CD4-positive, alpha-beta T cell (primary cell): ENCODE measurements around the gene VASH2. TPM values are rescaled to one million over a fixed set of nuclear protein-coding genes. Genes with fewer than 3 reads are reported as not detected.

ENCODE experiments used
- ATAC-seq: fragments of 200-7000 bp; cut with Tn5 transposase; one replicate; pipeline ENCODE4 v1.10.0; 2022; ENCODE audit warnings: mild to moderate bottlenecking; ENCODE audit not compliant: poor library complexity
- CTCF ChIA-PET: fragments of 350-600 bp; sonication (Branson Sonifier 250); formaldehyde crosslinking; loops from one replicate; lab custom pipeline; 2021; ENCODE audit warnings: antibody characterized with exemption, inconsistent platforms; lab: Charles Lee
- POLR2A ChIA-PET: fragments of 350-600 bp; sonication (Branson Sonifier 250); formaldehyde crosslinking; loops from one replicate; lab custom pipeline; 2021; ENCODE audit warnings: antibody characterized with exemption, inconsistent platforms; lab: Charles Lee
- DNase-seq, 14 experiments: peaks; one replicate each; pipeline ENCODE4 v3.0.0-alpha.2; 2013 to 2020; ENCODE audit warnings: mixed read lengths in 2 of 14
- H3K27ac ChIP-seq, 2 donors: one replicate each; pipeline versions ENCODE4 v1.5.1 to v1.7.0; 2013; ENCODE audit warnings: low read length in 2 of 2, low read depth in 1 of 2, mild to moderate bottlenecking in 1 of 2
- H3K27me3 ChIP-seq, 2 experiments: 1 replicate in 1 of 2; 2 replicates in 1 of 2; pipeline versions ENCODE4 v1.6.1 to v1.7.0; 2013; ENCODE audit warnings: low read length in 2 of 2, control low read depth in 1 of 2, mild to moderate bottlenecking in 1 of 2, moderate library complexity in 1 of 2; ENCODE audit not compliant: insufficient read depth in 2 of 2, control insufficient read depth in 1 of 2
- H3K36me3 ChIP-seq: one replicate; pipeline ENCODE4 v1.6.1; 2013; ENCODE audit warnings: low read length, control low read depth; ENCODE audit not compliant: insufficient read depth
- H3K4me1 ChIP-seq: one replicate; pipeline ENCODE4 v1.6.1; 2013; ENCODE audit warnings: low read length, control low read depth; ENCODE audit not compliant: insufficient read depth
- H3K4me3 ChIP-seq: one replicate; pipeline ENCODE4 v1.5.1; 2013; ENCODE audit warnings: mild to moderate bottlenecking, low read length, moderate library complexity
- H3K9me3 ChIP-seq, 2 experiments: 1 replicate in 1 of 2; 2 replicates in 1 of 2; pipeline versions ENCODE4 v1.6.1 to v1.7.0; 2013; ENCODE audit warnings: low read length in 2 of 2, mild to moderate bottlenecking in 2 of 2, control low read depth in 1 of 2, moderate library complexity in 1 of 2; ENCODE audit not compliant: control insufficient read depth in 1 of 2, insufficient read depth in 1 of 2
- H3K27ac Mint-ChIP-seq: one replicate; pipeline ENCODE4 v1.8.0; 2020; ENCODE audit warnings: mixed read lengths
- H3K27me3 Mint-ChIP-seq: one replicate; pipeline ENCODE4 v1.8.0; 2021; ENCODE audit warnings: mixed read lengths
- H3K36me3 Mint-ChIP-seq: one replicate; pipeline ENCODE4 v1.8.0; 2021; ENCODE audit warnings: low read depth, mixed read lengths
- H3K4me1 Mint-ChIP-seq: one replicate; pipeline ENCODE4 v1.8.0; 2021; ENCODE audit warnings: low read depth, mixed read lengths
- H3K4me3 Mint-ChIP-seq: one replicate; pipeline ENCODE4 v1.8.0; 2020; ENCODE audit warnings: mild to moderate bottlenecking, mixed read lengths
- H3K9me3 Mint-ChIP-seq: one replicate; pipeline ENCODE4 v1.8.0; 2020; ENCODE audit warnings: mixed read lengths
- intact Hi-C, 2 experiments: fragments of 100-400 bp; cut with DNase I in 1 of 2; cut with micrococcal nuclease in 1 of 2; formaldehyde crosslinking; loops; one replicate each; pipeline versions ENCODE4 v1.15.1 to v1.9.0; 2023 to 2025; cut with DNase I, micrococcal nuclease
- total RNA-seq, 174 experiments: library from RNA in 2 of 174; stranded (reverse) in 2 of 174; gene quantifications; one replicate each; pipeline ENCODE4 v1.2.3 and lab custom pipeline; 2021 to 2026
- TF ChIP-seq, protein P1 (sequence below): fragments of 200-600 bp; IDR thresholded peaks from one replicate; pipeline ENCODE4 v1.8.0; 2022; ENCODE audit warnings: antibody characterized with exemption, mild to moderate bottlenecking

The VASH2 gene
- total RNA-seq, 2 experiments from 2014 or later, result 0.11 to 0.17 TPM

- Mint-ChIP-seq H3K4me3 (no peak overlapping the region), H3K4me1 (no peaks in the 10 kb centered on the region), H3K36me3 (no peaks in the 10 kb centered on the region), H3K9me3 (peaks cover 2% of the 10 kb centered on the region), H3K27ac (no peak overlapping the region), H3K27me3 (no peaks in the 10 kb centered on the region)
- intact Hi-C loops, result no loop called here
- H3K4me3 ChIP-seq, result no peak overlapping the region
- POLR2A ChIA-PET, result interaction anchor here (0.6 kb wide), 1 partner anchor 827 kb away, joined by 3 read pairs; no protein-coding TSS in a partner anchor
- H3K27ac ChIP-seq, result no peak overlapping the region
- ATAC-seq, result no peak
- CTCF ChIA-PET, result no interaction called here
- no peaks in the 10 kb centered on the region for H3K36me3 ChIP-seq
- no peak for DNase-seq
- H3K27me3 ChIP-seq, result no peaks in the 10 kb centered on the region
- no peaks in the 10 kb centered on the region for H3K4me1 ChIP-seq
- TF ChIP-seq, protein P1, sequence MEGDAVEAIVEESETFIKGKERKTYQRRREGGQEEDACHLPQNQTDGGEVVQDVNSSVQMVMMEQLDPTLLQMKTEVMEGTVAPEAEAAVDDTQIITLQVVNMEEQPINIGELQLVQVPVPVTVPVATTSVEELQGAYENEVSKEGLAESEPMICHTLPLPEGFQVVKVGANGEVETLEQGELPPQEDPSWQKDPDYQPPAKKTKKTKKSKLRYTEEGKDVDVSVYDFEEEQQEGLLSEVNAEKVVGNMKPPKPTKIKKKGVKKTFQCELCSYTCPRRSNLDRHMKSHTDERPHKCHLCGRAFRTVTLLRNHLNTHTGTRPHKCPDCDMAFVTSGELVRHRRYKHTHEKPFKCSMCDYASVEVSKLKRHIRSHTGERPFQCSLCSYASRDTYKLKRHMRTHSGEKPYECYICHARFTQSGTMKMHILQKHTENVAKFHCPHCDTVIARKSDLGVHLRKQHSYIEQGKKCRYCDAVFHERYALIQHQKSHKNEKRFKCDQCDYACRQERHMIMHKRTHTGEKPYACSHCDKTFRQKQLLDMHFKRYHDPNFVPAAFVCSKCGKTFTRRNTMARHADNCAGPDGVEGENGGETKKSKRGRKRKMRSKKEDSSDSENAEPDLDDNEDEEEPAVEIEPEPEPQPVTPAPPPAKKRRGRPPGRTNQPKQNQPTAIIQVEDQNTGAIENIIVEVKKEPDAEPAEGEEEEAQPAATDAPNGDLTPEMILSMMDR, result no peak
- H3K9me3 ChIP-seq, result no peaks in the 10 kb centered on the region
Measured at GRCh38 chr1:212942679-212943392, 7.5 kb upstream of the VASH2 start.

GRCh38 chr1:212943393-212943710, 7.0 kb upstream of the VASH2 start:
- no peak overlapping the region for H3K4me3 Mint-ChIP-seq
- TF ChIP-seq, protein P1, result no peak
- ChIA-PET CTCF (no interaction called here), POLR2A (interaction anchor here (0.6 kb wide), 1 partner anchor 827 kb away, joined by 3 read pairs; no protein-coding TSS in a partner anchor)
- H3K4me1 Mint-ChIP-seq, result no peaks in the 10 kb centered on the region
- ATAC-seq, result no peak
- Histone ChIP-seq H3K4me1 (no peaks in the 10 kb centered on the region), H3K36me3 (no peaks in the 10 kb centered on the region), H3K27me3 (no peaks in the 10 kb centered on the region), H3K4me3 (no peak overlapping the region), H3K27ac (no peak overlapping the region), H3K9me3 (no peaks in the 10 kb centered on the region)
- intact Hi-C loops, result no loop called here
- no peak overlapping the region for H3K27ac Mint-ChIP-seq
- no peaks in the 10 kb centered on the region for H3K27me3 Mint-ChIP-seq
- no peak for DNase-seq
- H3K9me3 Mint-ChIP-seq, result no peaks in the 10 kb centered on the region
- no peaks in the 10 kb centered on the region for H3K36me3 Mint-ChIP-seq

DNA sequence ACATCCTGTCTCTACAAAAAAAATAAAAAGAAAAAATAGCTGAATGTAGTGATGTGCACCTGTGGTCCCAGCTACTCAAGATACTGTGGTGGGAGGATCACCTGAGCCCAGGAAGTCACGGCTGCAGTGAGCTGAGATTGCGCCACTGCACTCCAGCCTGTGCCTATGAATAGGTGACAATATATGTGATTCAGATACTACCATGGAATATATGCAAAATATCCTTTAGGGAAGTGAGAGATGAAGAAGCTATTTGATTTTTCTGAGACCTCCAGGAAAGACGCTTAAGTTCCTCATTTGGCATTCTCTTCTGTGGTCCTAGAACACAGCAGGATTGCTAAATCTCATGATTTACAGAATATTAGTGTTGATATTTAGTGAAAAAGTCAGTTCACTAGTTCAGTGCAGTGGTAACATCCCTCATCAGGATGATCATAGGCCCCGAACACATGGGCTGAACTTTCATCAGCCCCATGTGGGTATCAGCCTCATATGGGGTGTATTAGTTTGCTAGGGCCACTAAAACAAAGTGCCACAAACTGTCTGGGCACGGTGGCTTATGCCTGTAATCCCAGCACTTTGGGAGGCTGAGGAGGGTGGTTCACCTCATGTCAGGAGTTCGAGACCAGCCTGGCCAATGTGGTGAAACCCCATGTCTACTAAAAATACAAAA, 6.0 kb upstream of the VASH2 start:
- ChIA-PET POLR2A (no interaction called here), CTCF (no interaction called here)
- ATAC-seq (no peak), DNase-seq (no peak)
- Histone ChIP-seq H3K27ac (no peak overlapping the region), H3K27me3 (no peaks in the 10 kb centered on the region), H3K4me1 (no peaks in the 10 kb centered on the region), H3K4me3 (no peak overlapping the region), H3K9me3 (no peaks in the 10 kb centered on the region), H3K36me3 (no peaks in the 10 kb centered on the region)
- H3K4me1 Mint-ChIP-seq, result no peaks in the 10 kb centered on the region
- H3K9me3 Mint-ChIP-seq, result no peaks in the 10 kb centered on the region
- peaks cover 8% of the 10 kb centered on the region for H3K27me3 Mint-ChIP-seq
- intact Hi-C loops, result no loop called here
- H3K4me3 Mint-ChIP-seq, result no peak overlapping the region
- TF ChIP-seq, protein P1, result no peak
- H3K36me3 Mint-ChIP-seq, result no peaks in the 10 kb centered on the region
- H3K27ac Mint-ChIP-seq, result no peak overlapping the region
